SKM-1 (cell line): ENCODE results near the gene NOTCH2.

Experiments used
- DNase-seq: peaks from one replicate; lab custom pipeline; 2025; ENCODE audit not compliant: unreplicated experiment; lab: John Stamatoyannopoulos, UW

NOTCH2 gene

GRCh38 chr1:119911775-119912174 is 157.7 kb downstream of the NOTCH2 start:
- no peak for DNase-seq

- DNase-seq = no peak
Observed at GRCh38 chr1:119910618-119911017, 158.8 kb downstream of the NOTCH2 start.

GRCh38 chr1:119909890-119910596 is 159.4 kb downstream of the NOTCH2 start:
- DNase-seq = no peak

GRCh38 chr1:119908661-119909060 is 160.8 kb downstream of the NOTCH2 start:
- DNase-seq = no peak

GRCh38 chr1:119906927-119907652 is 162.4 kb downstream of the NOTCH2 start:
- DNase-seq = no peak

GRCh38 chr1:119903443-119903835 is 166.0 kb downstream of the NOTCH2 start:
- DNase-seq = no peak

- DNase-seq = no peak
Observed at GRCh38 chr1:119902775-119903442, 166.6 kb downstream of the NOTCH2 start.

GRCh38 chr1:119898981-119899720 is 170.3 kb downstream of the NOTCH2 start:
- no peak for DNase-seq

- DNase-seq = no peak
Observed at GRCh38 chr1:119898530-119898929, 170.9 kb downstream of the NOTCH2 start.

GRCh38 chr1:119896303-119896702 is 173.2 kb downstream of the NOTCH2 start, which contains the start of gene ADAM30:
Gene ADAM30, minus strand, starts transcription at chr1:119896515. Its CDS starts 179 bp downstream, at chr1:119896336.
- DNase-seq = no peak

- no peak for DNase-seq
Observed at GRCh38 chr1:119895102-119895501, 174.4 kb downstream of the NOTCH2 start.

GRCh38 chr1:119893827-119894700 is 175.4 kb downstream of the NOTCH2 start:
- no peak for DNase-seq

GRCh38 chr1:119893238-119893791 is 176.1 kb downstream of the NOTCH2 start:
- DNase-seq = no peak

GRCh38 chr1:119891386-119891785 is 178.1 kb downstream of the NOTCH2 start:
- no peak for DNase-seq

- no peak for DNase-seq
Observed at GRCh38 chr1:119888476-119888875, 181.0 kb downstream of the NOTCH2 start.

- no peak for DNase-seq
Observed at GRCh38 chr1:119887427-119887826, 182.0 kb downstream of the NOTCH2 start.

GRCh38 chr1:119885903-119886783 is 183.3 kb downstream of the NOTCH2 start:
- peak; percentile 4 for DNase-seq

GRCh38 chr1:119884711-119885110 is 184.8 kb downstream of the NOTCH2 start:
- no peak for DNase-seq

- DNase-seq = no peak
Observed at GRCh38 chr1:119883826-119884225, 185.6 kb downstream of the NOTCH2 start.
